Ascending aorta (tissue), 2 donors: ENCODE measurements around the gene MLLT6. TPM values are rescaled to one million over a fixed set of nuclear protein-coding genes. Genes with fewer than 3 reads are reported as not detected.
A peak's percentile ranks its signal among the peaks of the same experiment; 100 is the strongest.

Source experiments
- DNase-seq, 2 donors: peaks; one replicate each; pipeline ENCODE4 v3.0.0-alpha.2; 2019; ENCODE audit warnings: low spot score in 2 of 2
- H3K27ac ChIP-seq, 2 donors: fragments of 200-600 bp; sonication (generic); one replicate each; pipeline ENCODE4 v1.5.1; 2016 to 2017; ENCODE audit warnings: mild to moderate bottlenecking in 1 of 2
- H3K27me3 ChIP-seq: fragments of 200-600 bp; sonication (generic); one replicate; pipeline ENCODE4 v1.5.1; 2017
- H3K36me3 ChIP-seq, 2 donors: fragments of 200-600 bp; sonication (generic); one replicate each; pipeline ENCODE4 v1.5.1; 2016
- H3K4me1 ChIP-seq, 2 donors: fragments of 200-600 bp; sonication (generic); one replicate each; pipeline ENCODE4 v1.5.1; 2016 to 2017; ENCODE audit warnings: mild to moderate bottlenecking in 1 of 2
- H3K4me3 ChIP-seq, 2 donors: fragments of 200-600 bp; sonication (generic); one replicate each; pipeline ENCODE4 v1.5.1; 2016 to 2017; ENCODE audit warnings: mild to moderate bottlenecking in 1 of 2
- H3K9me3 ChIP-seq, 2 donors: fragments of 200-600 bp; sonication (generic); one replicate each; pipeline ENCODE4 v1.5.1; 2016
- intact Hi-C: fragments of 100-400 bp; cut with DNase I; formaldehyde crosslinking; loops from one replicate; pipeline ENCODE4 v1.15.1; 2023
- total RNA-seq: library from RNA; depleted of rRNA; stranded (reverse); fragments of >200 nt; gene quantifications from one replicate; pipeline ENCODE4 v1.1.0, GENCODE V29; 2016
- TF ChIP-seq, protein P1 (sequence below), 3 experiments: fragments of 200-600 bp in 2 of 3; fragments of 450-650 bp in 1 of 3; sonication (generic) in 2 of 3; IDR thresholded peaks; one replicate each; pipeline ENCODE4 v1.5.1; 2016 to 2019; ENCODE audit warnings: antibody characterized with exemption in 3 of 3, mild to moderate bottlenecking in 1 of 3, moderate library complexity in 1 of 3

Gene MLLT6
- total RNA-seq, result 100 TPM

DNA sequence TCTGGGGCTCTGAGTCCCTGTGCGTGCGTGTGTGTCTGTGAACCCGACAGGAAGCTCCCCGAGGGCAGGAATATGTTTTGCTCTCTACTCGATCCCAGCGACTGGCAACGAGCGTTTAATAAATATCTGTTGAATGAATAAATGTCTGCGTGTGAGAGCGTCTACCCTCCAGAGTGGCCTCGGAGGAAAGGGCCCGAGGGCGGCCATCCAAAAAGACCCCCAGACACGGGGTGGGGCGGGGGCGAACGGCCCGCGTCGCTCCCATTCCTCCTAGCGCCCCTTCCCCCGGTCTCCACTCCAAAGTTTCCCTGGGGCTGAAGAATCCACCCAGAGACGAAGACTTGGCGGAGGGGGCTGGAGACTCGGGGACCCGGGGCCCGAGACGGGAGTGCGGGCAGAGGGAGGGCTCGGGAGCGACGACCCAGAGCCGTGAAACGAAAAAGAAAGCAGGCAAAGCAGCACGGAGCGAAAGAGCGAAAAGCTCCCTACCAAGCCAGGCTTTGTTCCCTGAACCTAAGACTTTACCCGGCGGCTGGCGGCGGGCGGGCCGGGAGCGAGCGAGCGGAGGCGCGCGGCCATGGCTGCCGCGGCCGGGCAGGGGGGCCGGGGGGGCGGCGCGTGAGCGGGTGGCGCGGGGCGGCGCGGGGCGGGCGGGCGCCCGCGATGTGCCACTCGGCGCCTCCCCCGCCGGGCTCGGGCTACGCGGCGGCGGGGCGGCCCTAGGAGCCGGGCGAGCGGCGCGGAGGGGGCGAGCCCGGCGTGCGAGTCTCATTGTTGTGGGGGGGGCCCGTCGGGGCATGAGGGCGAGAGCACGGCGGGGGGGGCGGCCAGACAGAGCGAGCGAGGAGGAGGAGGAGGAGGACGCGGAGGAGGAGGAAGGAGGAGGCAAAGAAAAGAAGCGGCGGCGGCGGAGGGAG, at the start of gene MLLT6:
TSS of gene MLLT6 (plus strand) at position 668 of the 917 bp plus-strand sequence. CDS start 360 bp downstream, outside the sequence.
- Histone ChIP-seq H3K27ac (peak within 1 kb of the TSS; percentile 93 to 98), H3K9me3 (no peaks in the 10 kb centered on the region), H3K4me1 (peaks cover 4 to 18% of the 10 kb centered on the region in 2 donors), H3K4me3 (peak within 1 kb of the TSS; percentile 97 to 98), H3K36me3 (peaks cover 4 to 14% of the 10 kb centered on the region in 2 donors), H3K27me3 (no peaks in the 10 kb centered on the region)
- intact Hi-C loops, result no loop called here
- TF ChIP-seq, protein P1, sequence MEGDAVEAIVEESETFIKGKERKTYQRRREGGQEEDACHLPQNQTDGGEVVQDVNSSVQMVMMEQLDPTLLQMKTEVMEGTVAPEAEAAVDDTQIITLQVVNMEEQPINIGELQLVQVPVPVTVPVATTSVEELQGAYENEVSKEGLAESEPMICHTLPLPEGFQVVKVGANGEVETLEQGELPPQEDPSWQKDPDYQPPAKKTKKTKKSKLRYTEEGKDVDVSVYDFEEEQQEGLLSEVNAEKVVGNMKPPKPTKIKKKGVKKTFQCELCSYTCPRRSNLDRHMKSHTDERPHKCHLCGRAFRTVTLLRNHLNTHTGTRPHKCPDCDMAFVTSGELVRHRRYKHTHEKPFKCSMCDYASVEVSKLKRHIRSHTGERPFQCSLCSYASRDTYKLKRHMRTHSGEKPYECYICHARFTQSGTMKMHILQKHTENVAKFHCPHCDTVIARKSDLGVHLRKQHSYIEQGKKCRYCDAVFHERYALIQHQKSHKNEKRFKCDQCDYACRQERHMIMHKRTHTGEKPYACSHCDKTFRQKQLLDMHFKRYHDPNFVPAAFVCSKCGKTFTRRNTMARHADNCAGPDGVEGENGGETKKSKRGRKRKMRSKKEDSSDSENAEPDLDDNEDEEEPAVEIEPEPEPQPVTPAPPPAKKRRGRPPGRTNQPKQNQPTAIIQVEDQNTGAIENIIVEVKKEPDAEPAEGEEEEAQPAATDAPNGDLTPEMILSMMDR (IDR thresholded peaks at IDR 0.05), result no peak
- DNase-seq, result peak; percentile 25 to 90

DNA sequence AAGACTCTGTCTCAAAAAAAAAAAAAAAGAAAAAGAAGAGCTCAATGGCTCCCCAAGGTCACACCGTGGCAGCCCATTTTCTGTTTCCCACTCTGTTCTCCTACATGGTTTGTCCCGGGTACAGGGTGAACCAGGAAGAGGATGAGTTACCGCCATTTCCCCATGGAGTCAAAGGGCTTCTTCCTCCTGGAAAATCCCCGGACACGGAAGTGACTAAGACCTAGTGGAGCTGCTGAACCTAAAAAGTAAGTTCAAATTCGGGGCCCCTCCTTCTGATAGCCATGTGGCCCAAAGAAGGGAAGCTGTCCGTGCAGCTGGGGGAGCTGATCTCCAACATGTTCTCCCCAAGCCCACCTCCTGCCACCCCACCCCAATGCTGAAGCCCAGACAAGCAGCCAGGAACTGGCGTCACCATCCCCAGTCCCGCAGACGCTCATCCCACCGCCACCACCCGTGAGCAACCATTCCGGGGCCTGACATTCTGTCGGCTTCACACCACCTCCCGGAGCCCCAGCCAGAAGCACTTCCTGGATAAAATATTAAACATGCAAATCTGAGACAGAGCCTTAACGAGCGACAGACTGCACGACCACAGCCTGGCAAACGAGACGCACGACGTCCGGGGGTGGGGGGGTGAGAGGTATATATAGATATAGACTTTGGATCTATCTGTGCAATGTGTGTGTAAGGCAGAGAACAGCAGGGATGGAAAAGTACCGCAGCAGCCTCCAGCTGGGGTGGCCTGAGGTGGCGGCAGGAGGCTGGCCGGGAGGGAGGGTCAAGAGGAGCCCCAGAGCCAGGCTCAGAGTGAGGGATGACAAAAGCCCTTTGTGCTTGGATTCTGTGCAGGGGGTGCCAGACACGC, 47.9 kb upstream of the MLLT6 start:
- H3K4me1 ChIP-seq, result no peaks in the 10 kb centered on the region
- no peaks in the 10 kb centered on the region for H3K36me3 ChIP-seq
- no peak for DNase-seq
- no peaks in the 10 kb centered on the region for H3K9me3 ChIP-seq
- intact Hi-C loops, result no loop called here
- no peak overlapping the region for H3K27ac ChIP-seq
- TF ChIP-seq, protein P1 (IDR thresholded peaks at IDR 0.05), result no peak
- peaks cover 11% of the 10 kb centered on the region for H3K27me3 ChIP-seq
- H3K4me3 ChIP-seq, result no peak overlapping the region

DNA sequence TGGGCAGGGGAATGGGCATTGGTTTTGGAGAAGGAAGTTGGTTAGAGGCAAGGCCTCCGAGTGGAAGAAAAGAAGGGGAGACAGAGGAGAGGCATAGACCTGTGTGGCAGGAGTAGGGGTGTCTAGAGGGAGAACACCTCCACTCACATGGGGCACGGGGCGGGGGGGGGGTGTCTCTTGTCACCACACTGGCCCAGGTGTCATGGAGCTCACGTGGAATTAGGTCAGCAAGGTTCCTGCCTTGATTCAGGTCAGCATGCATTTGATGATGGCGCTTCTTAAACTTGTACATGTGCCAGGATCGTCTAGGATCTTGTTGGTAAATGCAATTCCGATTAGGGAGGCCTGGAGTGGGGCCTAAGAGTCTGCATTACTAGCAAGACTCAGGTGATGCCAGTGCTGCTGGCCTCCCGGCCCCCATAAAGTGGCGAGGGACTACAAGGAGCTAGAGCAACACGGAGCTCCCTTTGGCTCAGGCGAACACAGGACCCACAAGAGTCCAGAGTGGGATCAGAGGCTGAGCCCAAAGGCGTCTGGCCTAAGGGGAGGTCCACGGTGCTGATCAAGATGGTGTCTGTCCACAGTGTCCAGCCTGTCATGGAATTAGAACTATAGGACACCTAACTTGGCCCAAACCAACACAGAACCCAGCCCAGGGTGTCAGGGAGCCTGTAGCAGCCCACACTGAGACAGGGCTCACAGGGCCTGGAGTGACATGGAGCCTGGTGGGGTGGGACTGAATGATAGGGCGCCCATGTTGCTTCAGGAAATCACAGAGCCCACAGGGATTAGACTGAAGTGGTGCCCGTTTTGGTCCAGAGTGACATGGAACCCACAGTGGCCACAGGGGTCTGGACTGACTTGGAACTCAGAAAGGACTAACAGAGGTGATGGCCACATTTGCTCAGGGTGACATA, 47.0 kb upstream of the MLLT6 start:
- H3K9me3 ChIP-seq, result no peaks in the 10 kb centered on the region
- peaks cover 6% of the 10 kb centered on the region for H3K27me3 ChIP-seq
- intact Hi-C loops, result no loop called here
- no peak overlapping the region for H3K27ac ChIP-seq
- H3K4me1 ChIP-seq, result no peaks in the 10 kb centered on the region
- no peak overlapping the region for H3K4me3 ChIP-seq
- no peaks in the 10 kb centered on the region for H3K36me3 ChIP-seq
- TF ChIP-seq, protein P1 (IDR thresholded peaks at IDR 0.05), result no peak
- no peak for DNase-seq

DNA sequence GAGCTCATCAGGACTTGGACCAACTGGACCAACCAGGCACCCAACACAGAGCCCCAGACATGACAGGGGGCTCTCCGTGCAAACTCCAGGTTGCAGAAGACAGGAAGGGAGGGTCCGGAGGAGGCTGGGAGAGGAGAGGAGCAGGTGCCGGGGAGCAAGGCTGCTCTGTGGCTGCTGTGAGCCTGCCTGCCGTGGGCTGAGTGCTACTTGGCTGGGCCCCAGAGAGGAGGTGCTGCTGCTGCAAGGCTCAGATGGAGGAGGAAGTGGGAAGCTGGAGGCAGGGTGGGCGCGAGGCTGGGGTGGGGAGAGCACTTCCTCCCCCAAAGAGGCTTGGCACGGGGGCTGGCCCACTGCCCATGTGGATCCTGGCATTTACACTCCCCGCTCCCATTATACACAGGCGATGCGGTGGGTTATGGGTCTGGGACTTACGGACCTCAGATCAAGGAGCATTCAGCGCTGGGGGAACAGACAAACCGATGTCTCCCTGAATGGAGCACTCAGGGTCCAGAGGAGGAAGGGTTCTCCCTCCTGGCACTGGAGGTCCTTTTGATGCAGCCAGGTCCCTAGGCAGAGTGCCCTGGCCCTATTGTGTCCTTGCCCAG, 46.2 kb upstream of the MLLT6 start:
- Histone ChIP-seq H3K4me1 (no peaks in the 10 kb centered on the region), H3K4me3 (no peak overlapping the region), H3K27me3 (peaks cover 6% of the 10 kb centered on the region), H3K36me3 (no peaks in the 10 kb centered on the region), H3K9me3 (no peaks in the 10 kb centered on the region), H3K27ac (no peak overlapping the region)
- DNase-seq, result no peak
- TF ChIP-seq, protein P1 (IDR thresholded peaks at IDR 0.05), result no peak
- intact Hi-C loops, result no loop called here
